SK-MEL-5 (cell line): ENCODE measurements around the gene WSCD2. TPM values are rescaled to one million over a fixed set of nuclear protein-coding genes. Genes with fewer than 3 reads are reported as not detected.

Experiments
- DNase-seq: peaks from one replicate; pipeline ENCODE4 v3.0.0-alpha.2; 2016; ENCODE audit warnings: low read depth, low spot score
- in situ Hi-C: cut with HindIII; loops from 2 replicates; pipeline ENCODE4 v1.10.0; 2016; ENCODE audit warnings: low sequenced_read_pairs, high pct_unique_total_duplicates, low pct_unique_long_range_greater_than_20kb
- total RNA-seq: library from RNA; depleted of rRNA; stranded (reverse); fragments of >200 nt; shearing (Covaris generic); gene quantifications from 2 replicates; pipeline ENCODE4 v1.2.3, GENCODE V29; 2014

Gene WSCD2
- total RNA-seq, 1 experiment from 2014 or later, result not detected

GRCh38 chr12:108103087-108103486 is 26.0 kb upstream of the WSCD2 start:
- in situ Hi-C loops, result no loop called here
- no peak for DNase-seq

GRCh38 chr12:108103517-108103916 is 25.6 kb upstream of the WSCD2 start:
- in situ Hi-C loops, result no loop called here
- no peak for DNase-seq

GRCh38 chr12:108104657-108105056 is 24.4 kb upstream of the WSCD2 start:
- in situ Hi-C loops, result no loop called here
- DNase-seq, result no peak

DNA sequence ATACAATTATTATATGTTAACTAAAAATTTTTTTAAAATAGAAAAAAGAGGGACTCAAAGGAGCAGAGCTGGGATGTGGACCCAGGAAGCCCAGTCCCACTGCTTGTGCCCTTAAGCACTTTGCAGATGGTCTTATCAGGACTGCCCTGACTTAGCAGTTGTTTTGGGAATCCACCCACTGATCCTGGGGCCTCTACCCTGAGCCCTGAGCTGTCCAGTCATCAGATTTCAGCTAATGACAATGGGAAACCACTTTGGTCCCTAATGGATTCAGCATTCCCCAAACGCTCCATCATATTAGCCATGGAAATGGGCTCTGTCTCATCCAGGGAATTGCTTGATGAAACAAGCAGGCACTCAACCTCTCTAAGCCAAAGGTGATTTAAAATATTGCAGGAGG is 22.5 kb upstream of the WSCD2 start:
- no peak for DNase-seq
- in situ Hi-C loops, result no loop called here

- in situ Hi-C loops, result no loop called here
- no peak for DNase-seq
Measured at GRCh38 chr12:108107293-108107692, 21.8 kb upstream of the WSCD2 start.

GRCh38 chr12:108109504-108109903 is 19.6 kb upstream of the WSCD2 start:
- no peak for DNase-seq
- in situ Hi-C loops, result no loop called here

DNA sequence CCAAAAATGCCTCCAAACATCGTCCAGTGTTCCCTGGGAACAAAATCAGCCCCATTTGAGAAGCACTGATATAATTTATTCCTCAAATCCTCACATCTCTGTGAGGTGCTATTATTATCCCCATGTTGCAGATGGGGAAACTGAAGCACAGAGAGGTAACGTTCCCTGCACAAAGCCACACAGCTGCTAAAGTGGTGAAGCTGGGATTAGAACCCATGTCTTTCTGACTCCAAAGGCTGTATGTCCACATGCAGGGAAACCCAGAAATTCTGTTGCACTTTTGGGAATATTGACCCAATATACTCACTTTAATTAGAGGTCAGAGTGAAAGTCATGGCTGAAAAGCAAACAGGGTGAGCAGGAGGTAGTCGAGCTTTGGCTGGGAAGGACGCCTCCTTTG is 19.1 kb upstream of the WSCD2 start:
- in situ Hi-C loops, result no loop called here
- DNase-seq, result no peak

GRCh38 chr12:108110844-108111243 is 18.2 kb upstream of the WSCD2 start:
- DNase-seq, result no peak
- in situ Hi-C loops, result no loop called here

DNA sequence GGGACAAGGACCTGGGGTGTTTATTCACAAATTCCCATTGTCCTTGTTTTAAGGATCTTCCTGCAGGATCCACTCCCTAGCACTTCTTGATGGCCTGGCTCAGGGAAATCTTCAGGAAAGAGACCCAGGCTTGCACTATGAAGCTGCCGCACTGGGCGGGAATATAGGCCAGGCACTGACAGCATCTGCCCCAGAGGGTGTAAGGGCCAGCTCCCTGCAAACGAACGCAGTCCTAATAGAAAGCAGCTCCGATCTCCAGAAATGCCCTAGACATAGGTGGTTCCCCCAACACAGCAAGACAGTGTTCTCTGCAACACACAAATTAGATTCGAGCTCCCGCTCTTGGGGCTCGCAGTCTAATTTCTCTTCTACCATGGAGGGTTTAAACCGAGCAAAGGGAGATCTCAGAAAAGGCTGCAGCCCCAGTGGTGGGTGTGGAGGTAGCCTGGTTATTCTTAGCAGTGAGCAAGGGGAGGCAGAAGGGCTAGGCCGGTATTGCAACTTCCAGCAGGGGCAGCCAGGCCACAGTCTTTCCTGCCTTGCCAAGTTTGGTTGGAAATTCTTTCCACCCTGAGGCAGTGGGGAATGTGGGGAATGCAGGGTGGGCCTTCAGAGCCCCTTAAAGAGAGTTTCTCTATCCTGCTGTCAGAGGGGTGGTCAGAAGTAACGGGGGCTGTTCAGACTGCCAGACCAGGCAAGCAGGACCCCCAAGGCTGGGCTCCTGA is 16.1 kb upstream of the WSCD2 start:
- in situ Hi-C loops, result no loop called here
- no peak for DNase-seq

DNA sequence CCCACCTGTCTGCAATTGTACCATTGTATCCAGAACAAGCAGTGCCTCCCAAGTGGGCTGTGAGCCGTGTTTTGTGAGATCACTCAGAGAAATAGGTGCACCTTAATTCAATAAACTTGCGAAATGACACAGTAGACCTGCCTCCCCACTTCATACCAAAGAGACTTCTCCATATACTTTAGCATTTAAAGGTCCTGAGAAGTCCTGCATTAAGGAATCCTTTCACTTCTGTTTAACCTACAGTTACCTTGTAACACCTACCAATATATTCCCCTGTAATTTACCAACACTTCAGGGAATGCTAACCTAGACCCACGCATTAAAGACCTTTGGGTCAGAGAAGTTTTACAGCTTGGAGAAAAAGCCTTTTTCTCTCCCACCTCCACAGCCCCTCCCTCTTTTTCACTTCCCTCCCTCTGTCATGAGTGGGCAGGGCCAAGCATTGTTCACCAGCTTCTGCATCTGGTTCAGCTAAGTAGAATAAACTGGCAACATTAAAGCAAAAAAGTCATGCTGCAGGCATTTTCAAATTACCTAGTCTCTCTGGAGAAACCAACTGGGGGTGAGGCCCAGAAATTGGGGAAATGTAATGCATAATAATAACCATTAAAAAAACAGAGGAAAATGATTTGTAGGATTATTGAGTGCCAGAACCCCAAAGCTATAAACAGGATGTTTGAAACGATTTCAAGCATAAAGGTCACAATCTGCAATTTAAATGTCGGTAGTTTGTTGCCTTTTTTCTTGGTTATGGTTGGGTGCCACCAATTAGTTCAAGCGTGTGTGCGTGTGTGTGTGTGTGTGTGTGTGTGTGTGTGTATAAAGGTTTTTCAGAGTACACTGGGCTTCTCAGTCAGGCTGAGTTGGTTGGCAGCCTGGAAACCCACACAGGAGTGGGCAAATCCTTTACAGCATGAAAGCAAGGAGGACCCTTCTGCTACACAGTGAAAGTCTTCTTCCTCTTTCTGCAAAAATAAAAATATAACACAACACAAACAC is 13.7 kb upstream of the WSCD2 start:
- in situ Hi-C loops, result no loop called here
- DNase-seq, result no peak

DNA sequence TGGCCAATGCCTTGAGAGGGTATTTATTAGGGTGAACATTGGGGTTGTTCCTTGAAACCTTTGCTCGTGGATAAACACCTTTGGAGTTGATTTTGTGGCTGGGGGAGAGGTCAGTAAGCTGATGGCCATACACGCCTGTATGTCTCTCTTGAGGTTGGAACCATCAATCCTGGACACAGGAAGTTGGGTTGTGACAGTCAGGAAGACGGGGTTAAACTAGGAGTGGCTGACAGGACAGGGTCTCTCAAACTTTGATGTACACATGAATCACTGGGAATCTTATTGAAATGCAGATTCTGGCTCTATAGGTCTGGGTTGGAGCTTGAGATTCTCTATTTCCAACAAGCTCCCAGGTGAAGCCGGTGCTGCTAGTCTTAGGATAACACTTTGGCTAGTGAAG is 12.8 kb upstream of the WSCD2 start:
- in situ Hi-C loops, result no loop called here
- no peak for DNase-seq

DNA sequence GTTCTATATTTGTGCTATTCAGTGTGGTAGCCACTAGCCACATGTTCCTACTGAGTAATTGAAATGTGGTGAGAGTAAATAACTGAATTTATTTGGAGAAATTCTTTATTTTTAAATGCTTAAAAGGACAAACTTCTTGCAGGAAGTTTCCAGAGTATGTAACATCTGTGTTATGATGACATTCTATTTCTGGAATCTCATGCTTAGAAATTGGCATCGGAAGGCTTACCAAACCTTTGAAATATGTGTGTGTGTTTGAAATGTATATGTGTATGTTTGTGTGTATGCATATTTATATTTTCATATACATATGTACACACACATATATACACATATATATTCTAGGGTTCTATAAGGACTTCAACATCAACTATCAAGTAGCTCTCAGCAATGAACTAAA is 12.4 kb upstream of the WSCD2 start:
- in situ Hi-C loops, result no loop called here
- no peak for DNase-seq

DNA sequence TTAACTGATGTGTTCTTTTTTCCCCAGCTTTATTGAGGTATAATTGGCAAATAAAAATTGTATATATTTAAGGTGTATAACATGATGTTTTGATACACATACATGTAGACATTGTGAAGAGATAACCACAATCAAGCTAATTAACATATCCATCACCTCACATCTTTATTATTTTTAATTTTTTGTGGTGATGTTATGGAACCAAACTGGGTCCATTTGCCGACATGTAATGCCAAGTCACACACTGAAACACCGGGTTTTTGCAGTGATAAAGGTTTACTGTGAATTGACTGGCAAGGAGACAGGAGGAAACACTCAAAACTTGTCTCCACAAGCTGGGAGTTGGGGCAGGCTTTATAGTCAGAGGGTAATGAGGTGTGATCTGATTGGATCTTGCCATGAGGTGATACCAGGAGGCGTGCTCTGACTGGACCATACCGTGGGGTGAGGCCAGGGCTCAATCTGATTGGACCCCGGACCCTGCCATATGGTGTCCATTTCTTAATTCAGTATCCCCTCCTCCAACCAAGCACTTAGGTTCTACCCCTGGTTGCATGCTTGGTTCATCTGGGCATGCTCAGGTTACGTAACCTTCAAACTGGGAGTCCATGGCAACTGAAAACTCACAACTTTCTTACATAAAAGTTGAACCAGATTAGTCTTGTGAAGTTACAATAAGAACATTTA is 11.8 kb upstream of the WSCD2 start:
- in situ Hi-C loops, result no loop called here

DNA sequence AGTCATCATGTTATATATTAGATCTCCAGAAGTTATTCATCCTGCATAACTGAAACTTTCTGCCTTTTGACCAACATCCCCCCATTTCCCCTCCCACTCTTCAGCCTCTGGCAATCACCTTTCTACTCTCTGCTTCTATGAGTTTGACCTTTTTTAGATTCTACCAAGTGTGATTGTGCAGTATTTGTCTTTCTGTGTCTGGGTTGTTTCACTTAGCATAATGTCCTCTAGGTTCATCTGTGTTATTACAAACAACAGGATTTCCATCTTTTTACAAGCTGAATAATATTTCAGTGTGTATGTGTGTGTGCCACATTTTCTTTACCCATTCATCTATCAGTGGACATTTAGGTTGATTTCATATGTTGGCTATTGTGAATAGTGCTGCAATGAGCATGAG is 11.2 kb upstream of the WSCD2 start:
- in situ Hi-C loops, result no loop called here
- DNase-seq, result no peak

More for the DNA sequence above, 11.8 kb upstream of the WSCD2 start:
- no peak for DNase-seq

DNA sequence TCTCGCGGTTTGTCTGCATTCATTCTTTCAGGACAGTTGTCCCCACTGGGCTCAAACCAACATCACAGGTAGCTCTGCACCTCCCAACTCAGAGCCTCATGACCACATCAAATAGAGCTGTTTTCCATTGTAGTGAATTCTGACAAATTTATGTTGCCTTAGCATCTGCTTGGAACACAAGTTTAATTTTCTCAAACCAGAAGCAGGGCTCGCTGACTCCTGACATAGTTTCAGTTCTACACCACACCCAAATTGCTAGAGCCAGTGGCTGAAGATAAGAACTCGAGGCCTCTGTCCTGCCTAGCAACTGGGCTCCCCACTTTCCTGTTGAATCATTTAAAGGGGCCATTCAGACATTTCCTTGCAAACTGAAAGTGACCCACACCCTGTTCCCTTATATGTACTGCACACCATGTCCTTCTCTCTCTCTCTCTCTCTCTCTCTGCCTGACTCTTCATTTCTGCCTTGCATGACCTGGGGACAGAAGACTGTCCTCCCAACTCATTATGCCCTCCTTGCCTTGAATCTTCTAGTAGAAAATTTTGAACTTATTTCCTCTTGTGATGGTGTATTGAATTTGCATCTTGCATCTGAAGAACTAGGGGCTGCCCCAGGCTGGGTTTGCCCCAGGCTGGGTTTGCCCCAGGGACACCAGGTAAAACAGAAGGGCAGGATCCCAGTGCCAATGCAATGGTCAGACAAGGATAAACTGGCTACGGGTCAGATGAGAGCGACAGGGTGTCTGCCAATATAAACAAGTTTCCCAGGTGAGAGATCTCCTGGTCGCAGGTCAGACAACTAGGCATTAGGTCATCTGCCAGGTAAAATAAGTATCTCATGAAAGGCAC is 9.7 kb upstream of the WSCD2 start:
- in situ Hi-C loops, result no loop called here
- DNase-seq, result no peak

DNA sequence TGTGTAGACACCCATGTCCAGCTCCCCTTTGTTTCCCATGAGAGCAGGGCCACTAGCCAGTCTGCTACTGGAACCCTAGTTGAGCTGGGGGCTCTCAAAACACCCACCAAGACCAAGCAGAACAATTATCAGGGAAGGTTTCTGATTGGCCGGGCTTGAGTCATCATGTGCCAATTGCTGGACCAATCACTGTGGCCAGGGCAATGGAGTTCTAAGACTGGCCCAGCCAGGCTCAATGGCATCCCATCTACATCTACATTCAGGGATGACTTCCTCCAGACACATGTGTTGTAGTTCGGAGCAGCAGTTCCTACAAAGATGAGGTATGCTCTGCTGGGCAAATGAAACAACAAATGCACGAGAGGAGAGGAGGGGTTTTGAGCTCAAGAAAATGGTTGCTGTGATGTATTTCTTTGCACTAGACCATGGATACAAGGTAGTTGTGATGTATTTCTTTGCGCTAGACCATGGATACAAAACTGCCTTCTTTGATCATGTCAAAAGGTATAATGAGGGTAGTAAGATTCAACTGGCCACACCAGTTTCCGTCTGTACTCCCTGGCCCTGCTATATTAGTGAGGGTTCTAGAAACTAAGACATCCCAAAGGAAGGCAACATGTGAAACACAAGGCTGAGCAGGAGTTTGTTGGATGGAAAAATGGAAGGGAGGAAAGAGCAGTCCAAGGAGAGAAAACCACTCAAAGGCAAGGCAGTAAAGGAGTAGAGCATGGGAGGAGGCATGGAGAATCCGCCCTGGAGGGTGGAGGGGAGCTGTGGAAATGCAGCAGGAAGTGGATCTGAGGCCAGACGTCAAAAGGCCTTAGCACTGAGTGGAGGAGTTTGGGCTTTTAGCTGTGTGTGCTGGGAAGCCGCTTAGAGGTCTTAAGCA is 8.9 kb upstream of the WSCD2 start:
- no peak for DNase-seq
- in situ Hi-C loops, result no loop called here

- in situ Hi-C loops, result no loop called here
- DNase-seq, result no peak
Measured at GRCh38 chr12:108120863-108121165, 8.3 kb upstream of the WSCD2 start.
